ENCODE results near the gene CACNB4. TPM values are rescaled to one million over a fixed set of nuclear protein-coding genes. Genes with fewer than 3 reads are reported as not detected.
A peak's percentile ranks its signal among the peaks of the same experiment; 100 is the strongest.

CACNB4 gene
- total and polyA plus RNA-seq, 2 of the 4 experiments (the other 2 are of a cell fraction): 0.12 to 0.36 TPM

DNA sequence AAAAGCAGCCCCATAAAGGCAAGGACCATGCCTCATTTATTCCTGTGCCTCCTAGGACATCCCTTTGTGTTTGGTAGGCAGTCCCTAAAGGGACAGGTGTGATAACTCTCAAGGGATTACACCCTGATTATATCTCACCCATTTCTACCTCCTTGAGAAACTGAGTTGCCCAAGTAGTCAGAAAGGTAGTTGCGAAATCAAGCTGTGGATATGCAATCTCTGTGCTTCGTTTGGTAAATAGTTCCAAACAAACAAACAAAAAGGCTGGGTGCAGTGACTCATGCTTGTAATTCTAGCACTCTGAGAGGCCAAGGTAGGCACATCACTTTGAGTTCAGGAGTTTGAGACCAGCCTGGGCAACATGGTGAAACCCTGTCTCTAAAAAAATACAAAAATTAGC is 170.5 kb downstream of the CACNB4 start:
- Histone ChIP-seq H2AK9ac (replicated peaks; ENCODE audit: low read depth, low read length, poor library complexity) (no peak overlapping the region), H2BK5ac (ENCODE audit: low read depth, low read length, poor library complexity, severe bottlenecking) (no peak overlapping the region), H3K9me3 (ENCODE audit: control insufficient read depth, insufficient read depth, low read length) (no peaks in the 10 kb centered on the region), H3K4me2 (ENCODE audit: low read depth, low read length) (no peak overlapping the region), H3K23ac (ENCODE audit: low read depth, low read length) (no peak overlapping the region), H2BK20ac (ENCODE audit: low read depth, low read length) (no peak overlapping the region), H3K27ac (ENCODE audit: insufficient read depth, low read length) (no peak overlapping the region), H3K56ac (ENCODE audit: extremely low read depth, insufficient read depth, low read length) (no peak overlapping the region), H3K14ac (replicated peaks; ENCODE audit: low read depth, low read length) (no peak overlapping the region), H4K91ac (ENCODE audit: insufficient read depth, low read depth, low read length) (no peak overlapping the region), H3K36me3 (ENCODE audit: control insufficient read depth, insufficient read depth, low read length) (no peaks in the 10 kb centered on the region), H2BK120ac (ENCODE audit: low read depth, low read length) (no peak overlapping the region), H4K5ac (ENCODE audit: low read depth, low read length) (no peak overlapping the region), H3K4ac (ENCODE audit: low read depth, low read length) (no peak overlapping the region), H3K18ac (ENCODE audit: low read depth, low read length) (no peak overlapping the region), H3K9me1 (ENCODE audit: insufficient read depth, low read length) (no peaks in the 10 kb centered on the region), H3K27me3 (ENCODE audit: control insufficient read depth, insufficient read depth, low read length) (no peaks in the 10 kb centered on the region), H4K8ac (ENCODE audit: low read depth in 2 of 2, low read length in 2 of 2) (no peak overlapping the region), H3K4me1 (ENCODE audit: control insufficient read depth, insufficient read depth, low read length) (no peaks in the 10 kb centered on the region), H2BK15ac (ENCODE audit: low read depth, low read length) (no peak overlapping the region), H2AK5ac (ENCODE audit: low read depth, low read length) (no peak overlapping the region), H3K9ac (ENCODE audit: low read depth, low read length) (no peak overlapping the region), H4K20me1 (ENCODE audit: insufficient read depth, low read length) (no peaks in the 10 kb centered on the region), H2AFZ (replicated peaks; ENCODE audit: low read length, poor library complexity) (no peak overlapping the region), H3K79me1 (ENCODE audit: low read depth in 1 of 2, low read length in 2 of 2) (no peaks in the 10 kb centered on the region), H3K4me3 (ENCODE audit: insufficient read depth, low read depth, low read length) (no peak overlapping the region)
- TF ChIP-seq NFE2L2 (IDR thresholded peaks at IDR 0.05; ENCODE audit: low read depth, low read length) (no peak), CEBPB (IDR thresholded peaks at IDR 0.05; ENCODE audit: low read depth, low read length) (peak; percentile 38; the same call in 1 of the 2 replicates), SMC3 (IDR thresholded peaks at IDR 0.05; ENCODE audit: low read depth, low read length) (no peak)
- TF ChIP-seq, protein P1, sequence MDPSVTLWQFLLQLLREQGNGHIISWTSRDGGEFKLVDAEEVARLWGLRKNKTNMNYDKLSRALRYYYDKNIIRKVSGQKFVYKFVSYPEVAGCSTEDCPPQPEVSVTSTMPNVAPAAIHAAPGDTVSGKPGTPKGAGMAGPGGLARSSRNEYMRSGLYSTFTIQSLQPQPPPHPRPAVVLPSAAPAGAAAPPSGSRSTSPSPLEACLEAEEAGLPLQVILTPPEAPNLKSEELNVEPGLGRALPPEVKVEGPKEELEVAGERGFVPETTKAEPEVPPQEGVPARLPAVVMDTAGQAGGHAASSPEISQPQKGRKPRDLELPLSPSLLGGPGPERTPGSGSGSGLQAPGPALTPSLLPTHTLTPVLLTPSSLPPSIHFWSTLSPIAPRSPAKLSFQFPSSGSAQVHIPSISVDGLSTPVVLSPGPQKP (IDR thresholded peaks at IDR 0.05; ENCODE audit: borderline replicate concordance, low read depth, low read length): no peak
- intact Hi-C loops (cut with micrococcal nuclease): no loop called here
- no CpG with 5 or more reads among the region's 2 CpGs for WGBS, 2 experiments (ENCODE audit: extremely low coverage in 2 of 2, insufficient read length in 1 of 2)
- ATAC-seq (ENCODE audit: low read depth): no peak
- in situ Hi-C loops (cut with MboI; ENCODE audit: low sequenced_read_pairs): no loop called here
- ChIA-PET POLR2A (ENCODE audit: unreplicated experiment) (no interaction called here), CTCF (no interaction called here)
- no TSS peak for BruUV-seq (replicated peaks)
- dilution Hi-C loops (cut with HindIII; ENCODE audit: low sequenced_read_pairs, unreplicated experiment): no loop called here
- no peak for DNase-seq
